Mammary epithelial cell (primary cell): ENCODE results near the gene MAGEA6.
"Not testable (repeated sequence)": the region's sequence is repeated elsewhere in the genome, so short reads cannot be mapped to it uniquely, and the experiment has no call there.

ENCODE experiments used
- CTCF ChIP-seq, 2 donors: IDR thresholded peaks in 1 of 2; conservative IDR thresholded peaks in 1 of 2; 2 replicates each; pipeline ENCODE4 v1.5.1; 2011 to 2012; ENCODE audit warnings: inconsistent platforms in 2 of 2, low read length in 2 of 2, mild to moderate bottlenecking in 2 of 2, control low read depth in 1 of 2, low read depth in 1 of 2; ENCODE audit not compliant: insufficient read depth in 1 of 2; ENCODE audit errors: extremely low read depth in 1 of 2
- EZH2 ChIP-seq: IDR thresholded peaks from 2 replicates; pipeline ENCODE4 v1.6.1; 2012; ENCODE audit warnings: low read length, inconsistent platforms, borderline replicate concordance

GRCh38 chrX:152761582-152761981 lies 7.9 kb downstream of the MAGEA6 start:
- not testable (repeated sequence) for TF ChIP-seq CTCF (conservative IDR thresholded peaks at IDR 0.05 in 1 of 2, IDR thresholded peaks at IDR 0.05 in 1 of 2; ENCODE audit: extremely low read depth in 1 of 2, insufficient read depth in 1 of 2, low read depth in 1 of 2, low read length in 2 of 2); EZH2
